ENCODE data around the gene CDH12.

DNA sequence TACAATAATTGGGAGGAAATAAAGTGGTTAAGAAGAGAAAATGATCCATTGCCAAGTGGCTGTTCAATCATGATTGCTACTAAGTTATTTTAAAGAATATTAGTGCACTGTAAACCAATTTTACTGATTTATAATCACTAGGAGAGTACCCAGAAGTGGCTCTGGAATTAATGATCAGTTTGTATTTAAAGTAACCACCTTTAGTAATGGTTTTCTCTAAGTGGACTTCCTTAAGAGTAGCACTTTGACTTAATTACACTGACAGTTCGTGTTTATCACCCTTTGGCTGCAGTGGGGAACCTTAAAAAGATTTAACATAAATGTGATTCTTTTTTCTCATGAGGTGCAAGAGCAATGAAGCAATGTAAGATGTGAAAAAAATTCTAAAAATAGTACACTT lies 310.8 kb downstream of the CDH12 start:
- TF ChIP-seq, protein P1, sequence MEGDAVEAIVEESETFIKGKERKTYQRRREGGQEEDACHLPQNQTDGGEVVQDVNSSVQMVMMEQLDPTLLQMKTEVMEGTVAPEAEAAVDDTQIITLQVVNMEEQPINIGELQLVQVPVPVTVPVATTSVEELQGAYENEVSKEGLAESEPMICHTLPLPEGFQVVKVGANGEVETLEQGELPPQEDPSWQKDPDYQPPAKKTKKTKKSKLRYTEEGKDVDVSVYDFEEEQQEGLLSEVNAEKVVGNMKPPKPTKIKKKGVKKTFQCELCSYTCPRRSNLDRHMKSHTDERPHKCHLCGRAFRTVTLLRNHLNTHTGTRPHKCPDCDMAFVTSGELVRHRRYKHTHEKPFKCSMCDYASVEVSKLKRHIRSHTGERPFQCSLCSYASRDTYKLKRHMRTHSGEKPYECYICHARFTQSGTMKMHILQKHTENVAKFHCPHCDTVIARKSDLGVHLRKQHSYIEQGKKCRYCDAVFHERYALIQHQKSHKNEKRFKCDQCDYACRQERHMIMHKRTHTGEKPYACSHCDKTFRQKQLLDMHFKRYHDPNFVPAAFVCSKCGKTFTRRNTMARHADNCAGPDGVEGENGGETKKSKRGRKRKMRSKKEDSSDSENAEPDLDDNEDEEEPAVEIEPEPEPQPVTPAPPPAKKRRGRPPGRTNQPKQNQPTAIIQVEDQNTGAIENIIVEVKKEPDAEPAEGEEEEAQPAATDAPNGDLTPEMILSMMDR (IDR thresholded peaks at IDR 0.05): no peak
- TF ChIP-seq POLR2A (IDR thresholded peaks at IDR 0.05) (no peak), EP300 (IDR thresholded peaks at IDR 0.05) (no peak)

All from ovary (tissue), 3 donors.